ENCODE data around the gene CD1C. TPM values are rescaled to one million over a fixed set of nuclear protein-coding genes. Genes with fewer than 3 reads are reported as not detected.

Gene CD1C
- total and polyA plus RNA-seq, 2 donors (not counting 1 experiment from before 2014, with no cell fraction given), result 7.4 to 96.8 TPM

DNA sequence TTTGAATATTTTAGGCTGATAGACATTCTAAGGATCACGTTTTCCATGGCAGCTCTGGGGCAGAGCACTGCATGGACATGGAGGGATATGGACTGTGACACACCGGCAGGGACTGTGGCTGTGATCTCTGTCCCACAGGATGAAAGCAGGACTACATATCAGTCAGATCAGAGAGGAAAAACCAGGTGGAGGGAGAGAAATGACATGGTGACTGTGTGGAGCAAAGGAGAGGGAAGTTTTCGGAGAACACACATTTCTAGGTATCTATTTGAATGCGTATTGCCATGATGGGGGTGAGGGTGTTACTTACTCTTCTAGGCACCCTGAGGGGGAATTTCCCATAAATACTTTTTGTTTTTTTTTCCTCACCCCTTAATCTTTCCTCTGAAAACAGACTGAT lies 3.2 kb upstream of the CD1C start:
- peak; percentile 63 for DNase-seq
- Histone ChIP-seq H3K27ac (ENCODE audit: low read length in 2 of 2) (peak overlapping the region; percentile 75 to 79), H3K27me3 (replicated peaks in 1 of 4; ENCODE audit: control extremely low read depth in 1 of 4, control insufficient read depth in 3 of 4, insufficient read depth in 4 of 4, low read length in 3 of 4) (no peaks in the 10 kb centered on the region), H3K4me3 (ENCODE audit: control extremely low read depth in 1 of 5, extremely low read depth in 1 of 5, insufficient read depth in 1 of 5, low read depth in 2 of 5, low read length in 4 of 5) (peak overlapping the region; percentile 3 to 59 (median 30)), H3K9me3 (ENCODE audit: control extremely low read depth in 1 of 3, control insufficient read depth in 2 of 3, insufficient read depth in 1 of 3, low read length in 2 of 3) (peaks cover 0 to 8% (median 6%) of the 10 kb centered on the region in 3 donors), H3K36me3 (replicated peaks in 1 of 2; ENCODE audit: control extremely low read depth in 1 of 2, control insufficient read depth in 1 of 2, extremely low read depth in 1 of 2, insufficient read depth in 2 of 2, low read length in 1 of 2) (no peaks in the 10 kb centered on the region), H3K79me2 (ENCODE audit: control insufficient read depth, insufficient read depth, low read length) (peaks cover 9% of the 10 kb centered on the region), H4K20me1 (ENCODE audit: control insufficient read depth, insufficient read depth, low read length, poor library complexity, severe bottlenecking) (no peaks in the 10 kb centered on the region), H3K9ac (ENCODE audit: low read length) (peak overlapping the region; percentile 60), H3K4me1 (ENCODE audit: control insufficient read depth in 2 of 2, insufficient read depth in 2 of 2, low read length in 2 of 2) (peaks cover 87 to 98% of the 10 kb centered on the region in 2 donors), H3K4me2 (replicated peaks; ENCODE audit: low read depth, low read length, poor library complexity, severe bottlenecking) (peak overlapping the region; percentile 70), H2AFZ (ENCODE audit: insufficient read depth, low read depth, low read length, poor library complexity, severe bottlenecking) (peak overlapping the region; percentile 4)
- 32% methylated on average over 3 of the region's 4 CpGs for WGBS (ENCODE audit: insufficient coverage)
- H3K9me3 Mint-ChIP-seq (ENCODE audit: insufficient read depth), result peaks cover 4% of the 10 kb centered on the region
- no peak for ATAC-seq (ENCODE audit: low read depth)
- H3K27ac Mint-ChIP-seq, result peak overlapping the region; percentile 94
- H3K27me3 Mint-ChIP-seq, result no peaks in the 10 kb centered on the region
- H3K4me1 Mint-ChIP-seq, result peaks cover 66% of the 10 kb centered on the region
- ChIA-PET CTCF (interaction anchor here (2.1 to 4.1 kb wide), 2 partner anchors 43 to 83 kb away, joined by 12 to 23 read pairs; no protein-coding TSS in a partner anchor), POLR2A (interaction anchor here (1.0 kb wide), 1 partner anchor 43 kb away, joined by 3 read pairs; no protein-coding TSS in a partner anchor)
- H3K4me3 Mint-ChIP-seq, result peak overlapping the region; percentile 86
- TF ChIP-seq, protein P1, sequence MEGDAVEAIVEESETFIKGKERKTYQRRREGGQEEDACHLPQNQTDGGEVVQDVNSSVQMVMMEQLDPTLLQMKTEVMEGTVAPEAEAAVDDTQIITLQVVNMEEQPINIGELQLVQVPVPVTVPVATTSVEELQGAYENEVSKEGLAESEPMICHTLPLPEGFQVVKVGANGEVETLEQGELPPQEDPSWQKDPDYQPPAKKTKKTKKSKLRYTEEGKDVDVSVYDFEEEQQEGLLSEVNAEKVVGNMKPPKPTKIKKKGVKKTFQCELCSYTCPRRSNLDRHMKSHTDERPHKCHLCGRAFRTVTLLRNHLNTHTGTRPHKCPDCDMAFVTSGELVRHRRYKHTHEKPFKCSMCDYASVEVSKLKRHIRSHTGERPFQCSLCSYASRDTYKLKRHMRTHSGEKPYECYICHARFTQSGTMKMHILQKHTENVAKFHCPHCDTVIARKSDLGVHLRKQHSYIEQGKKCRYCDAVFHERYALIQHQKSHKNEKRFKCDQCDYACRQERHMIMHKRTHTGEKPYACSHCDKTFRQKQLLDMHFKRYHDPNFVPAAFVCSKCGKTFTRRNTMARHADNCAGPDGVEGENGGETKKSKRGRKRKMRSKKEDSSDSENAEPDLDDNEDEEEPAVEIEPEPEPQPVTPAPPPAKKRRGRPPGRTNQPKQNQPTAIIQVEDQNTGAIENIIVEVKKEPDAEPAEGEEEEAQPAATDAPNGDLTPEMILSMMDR (IDR thresholded peaks at IDR 0.05), result no peak
- TF ChIP-seq EZH2 (IDR thresholded peaks at IDR 0.05; ENCODE audit: borderline replicate concordance, insufficient read depth, low read depth, low read length, poor library complexity, severe bottlenecking), result no peak
- intact Hi-C loops (cut with micrococcal nuclease), result loop anchor here (2.0 to 10.0 kb wide), 4 partner anchors 82 to 781 kb away; no protein-coding TSS in a partner anchor

- DNase-seq (peak; percentile 61), ATAC-seq (ENCODE audit: low read depth) (peak; percentile 14)
- H2AFZ ChIP-seq (ENCODE audit: insufficient read depth, low read depth, low read length, poor library complexity, severe bottlenecking), result peak overlapping the region; percentile 4
- H3K4me3 Mint-ChIP-seq, result peak overlapping the region; percentile 86
- CTCF ChIA-PET, result interaction anchor here (2.1 to 4.1 kb wide), 2 partner anchors 43 to 83 kb away, joined by 12 to 23 read pairs; no protein-coding TSS in a partner anchor
- no peaks in the 10 kb centered on the region for H3K36me3 ChIP-seq (replicated peaks in 1 of 2; ENCODE audit: control extremely low read depth in 1 of 2, control insufficient read depth in 1 of 2, extremely low read depth in 1 of 2, insufficient read depth in 2 of 2, low read length in 1 of 2)
- H3K4me2 ChIP-seq (replicated peaks; ENCODE audit: low read depth, low read length, poor library complexity, severe bottlenecking), result peak overlapping the region; percentile 70
- H3K27ac ChIP-seq (ENCODE audit: low read length in 2 of 2), result peak overlapping the region; percentile 75 to 79
- WGBS (ENCODE audit: insufficient coverage), result no CpG with 5 or more reads among the region's 1 CpG
- POLR2A ChIA-PET, result no interaction called here
- H3K4me3 ChIP-seq (ENCODE audit: control extremely low read depth in 1 of 5, extremely low read depth in 1 of 5, insufficient read depth in 1 of 5, low read depth in 2 of 5, low read length in 4 of 5), result peak overlapping the region; percentile 3 to 59 (median 28)
- no peaks in the 10 kb centered on the region for H4K20me1 ChIP-seq (ENCODE audit: control insufficient read depth, insufficient read depth, low read length, poor library complexity, severe bottlenecking)
- peaks cover 12% of the 10 kb centered on the region for H3K79me2 ChIP-seq (ENCODE audit: control insufficient read depth, insufficient read depth, low read length)
- peak overlapping the region; percentile 60 for H3K9ac ChIP-seq (ENCODE audit: low read length)
- H3K27ac Mint-ChIP-seq, result peak overlapping the region; percentile 94
- intact Hi-C loops (cut with micrococcal nuclease), result loop anchor here (2.0 to 10.0 kb wide), 4 partner anchors 82 to 780 kb away; no protein-coding TSS in a partner anchor
- peaks cover 0 to 8% (median 6%) of the 10 kb centered on the region in 3 donors for H3K9me3 ChIP-seq (ENCODE audit: control extremely low read depth in 1 of 3, control insufficient read depth in 2 of 3, insufficient read depth in 1 of 3, low read length in 2 of 3)
- H3K4me1 ChIP-seq (ENCODE audit: control insufficient read depth in 2 of 2, insufficient read depth in 2 of 2, low read length in 2 of 2), result peaks cover 89 to 98% of the 10 kb centered on the region in 2 donors
- TF ChIP-seq, protein P1 (IDR thresholded peaks at IDR 0.05), result no peak
- TF ChIP-seq EZH2 (IDR thresholded peaks at IDR 0.05; ENCODE audit: borderline replicate concordance, insufficient read depth, low read depth, low read length, poor library complexity, severe bottlenecking), result no peak
- peaks cover 2% of the 10 kb centered on the region for H3K9me3 Mint-ChIP-seq (ENCODE audit: insufficient read depth)
- no peaks in the 10 kb centered on the region for H3K27me3 Mint-ChIP-seq
- H3K27me3 ChIP-seq (replicated peaks in 1 of 4; ENCODE audit: control extremely low read depth in 1 of 4, control insufficient read depth in 3 of 4, insufficient read depth in 4 of 4, low read length in 3 of 4), result no peaks in the 10 kb centered on the region
- peaks cover 62% of the 10 kb centered on the region for H3K4me1 Mint-ChIP-seq
These were observed 2.8 kb upstream of the CD1C start for GRCh38 chr1:158286941-158287346.
